Measurements from ENCODE around the gene TM6SF1. TPM values are rescaled to one million over a fixed set of nuclear protein-coding genes. Genes with fewer than 3 reads are reported as not detected.

Gene TM6SF1
- total RNA-seq, 1 donor from 2014 or later: 6.3 TPM

DNA sequence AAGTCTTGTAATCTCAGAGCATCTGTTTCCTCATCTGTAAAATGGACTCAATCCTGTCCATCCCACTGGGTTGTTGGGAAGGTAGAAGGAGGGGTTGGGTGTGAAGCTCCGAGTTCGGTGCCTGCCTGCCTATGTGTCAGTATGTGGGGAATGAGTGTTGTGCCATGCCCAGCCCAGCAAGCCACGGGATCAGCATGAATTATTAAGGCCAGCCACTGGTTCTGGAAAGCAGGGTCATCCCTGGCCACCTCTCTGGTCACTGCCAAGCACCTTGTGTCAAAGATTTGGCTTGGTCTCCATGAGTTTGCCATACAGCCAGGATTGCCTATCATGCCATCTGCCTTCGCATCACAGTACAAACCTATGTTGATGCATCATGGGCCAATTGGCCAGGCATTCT lies 11.5 kb downstream of the TM6SF1 start:
- no peak overlapping the region for H3K27ac ChIP-seq
- no peaks in the 10 kb centered on the region for H3K27me3 ChIP-seq
- H3K4me1 ChIP-seq: no peaks in the 10 kb centered on the region
- no peak overlapping the region for H3K4me3 ChIP-seq
- TF ChIP-seq, protein P1, sequence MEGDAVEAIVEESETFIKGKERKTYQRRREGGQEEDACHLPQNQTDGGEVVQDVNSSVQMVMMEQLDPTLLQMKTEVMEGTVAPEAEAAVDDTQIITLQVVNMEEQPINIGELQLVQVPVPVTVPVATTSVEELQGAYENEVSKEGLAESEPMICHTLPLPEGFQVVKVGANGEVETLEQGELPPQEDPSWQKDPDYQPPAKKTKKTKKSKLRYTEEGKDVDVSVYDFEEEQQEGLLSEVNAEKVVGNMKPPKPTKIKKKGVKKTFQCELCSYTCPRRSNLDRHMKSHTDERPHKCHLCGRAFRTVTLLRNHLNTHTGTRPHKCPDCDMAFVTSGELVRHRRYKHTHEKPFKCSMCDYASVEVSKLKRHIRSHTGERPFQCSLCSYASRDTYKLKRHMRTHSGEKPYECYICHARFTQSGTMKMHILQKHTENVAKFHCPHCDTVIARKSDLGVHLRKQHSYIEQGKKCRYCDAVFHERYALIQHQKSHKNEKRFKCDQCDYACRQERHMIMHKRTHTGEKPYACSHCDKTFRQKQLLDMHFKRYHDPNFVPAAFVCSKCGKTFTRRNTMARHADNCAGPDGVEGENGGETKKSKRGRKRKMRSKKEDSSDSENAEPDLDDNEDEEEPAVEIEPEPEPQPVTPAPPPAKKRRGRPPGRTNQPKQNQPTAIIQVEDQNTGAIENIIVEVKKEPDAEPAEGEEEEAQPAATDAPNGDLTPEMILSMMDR (IDR thresholded peaks at IDR 0.05): no peak
- peaks cover 0 to 5% of the 10 kb centered on the region in 2 donors for H3K36me3 ChIP-seq
- intact Hi-C loops (cut with DNase I): no loop called here
- no peaks in the 10 kb centered on the region for H3K9me3 ChIP-seq
- DNase-seq (ENCODE audit: low spot score in 2 of 2): no peak

DNA sequence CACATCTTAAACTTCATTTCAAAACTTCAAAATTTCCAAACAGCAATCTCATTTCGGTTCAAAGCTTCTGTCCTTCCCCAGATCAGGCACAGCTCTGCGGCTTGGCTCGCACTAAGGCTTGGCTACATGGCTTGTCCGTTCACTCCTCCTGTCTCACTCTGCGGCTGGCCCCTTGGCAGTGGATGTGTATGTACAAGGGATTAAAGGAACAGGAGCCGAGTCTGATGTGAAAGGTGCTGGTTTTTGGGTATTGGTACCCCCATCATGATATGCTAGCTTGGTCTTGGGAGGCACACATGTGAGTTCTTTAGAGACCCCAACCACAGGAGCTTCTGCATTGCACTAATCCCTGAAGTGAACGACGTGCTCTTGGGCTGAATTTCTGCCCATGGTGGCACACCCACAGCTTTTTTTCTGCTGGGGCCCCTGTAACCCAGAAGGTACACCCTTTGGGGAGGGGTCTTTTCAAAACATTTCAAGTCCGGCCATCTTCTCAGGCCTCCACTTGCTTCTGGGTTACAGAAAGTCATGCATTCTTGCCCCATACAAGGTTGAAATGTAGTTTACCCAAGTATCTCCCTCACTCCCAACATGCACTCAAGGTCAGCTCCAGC lies 12.6 kb downstream of the TM6SF1 start:
- no peaks in the 10 kb centered on the region for H3K4me1 ChIP-seq

DNA sequence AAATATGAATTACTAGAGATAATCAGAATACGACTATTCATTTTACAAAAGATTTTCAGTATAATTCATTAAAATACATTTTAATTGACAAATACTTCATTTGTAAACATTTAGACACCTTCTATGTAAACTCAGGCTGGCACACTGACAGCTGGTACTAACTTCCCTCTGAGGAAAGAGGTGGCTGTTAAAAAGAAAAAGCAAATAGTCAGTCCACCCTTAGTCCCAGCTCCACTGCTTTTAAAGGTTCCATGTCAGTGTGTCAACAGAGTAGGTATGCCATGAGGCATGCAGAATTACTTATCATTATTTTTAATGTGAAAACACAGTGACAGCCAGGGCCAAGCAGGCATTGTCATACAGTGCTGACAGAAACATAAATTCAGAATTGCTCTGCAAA lies 16.1 kb downstream of the TM6SF1 start:
- TF ChIP-seq, protein P1 (IDR thresholded peaks at IDR 0.05): no peak
- no peaks in the 10 kb centered on the region for H3K4me1 ChIP-seq
- H3K27ac ChIP-seq: no peak overlapping the region
- H3K36me3 ChIP-seq: no peaks in the 10 kb centered on the region
- DNase-seq (ENCODE audit: low spot score in 2 of 2): no peak
- H3K9me3 ChIP-seq: no peaks in the 10 kb centered on the region
- no peak overlapping the region for H3K4me3 ChIP-seq
- intact Hi-C loops (cut with DNase I): no loop called here
- no peaks in the 10 kb centered on the region for H3K27me3 ChIP-seq

More for the DNA sequence above, 12.6 kb downstream of the TM6SF1 start:
- no peak for DNase-seq (ENCODE audit: low spot score in 2 of 2)
- intact Hi-C loops (cut with DNase I): no loop called here
- TF ChIP-seq, protein P1 (IDR thresholded peaks at IDR 0.05): no peak
- H3K9me3 ChIP-seq: no peaks in the 10 kb centered on the region
- H3K36me3 ChIP-seq: no peaks in the 10 kb centered on the region
- no peak overlapping the region for H3K4me3 ChIP-seq
- no peaks in the 10 kb centered on the region for H3K27me3 ChIP-seq
- H3K27ac ChIP-seq: no peak overlapping the region

DNA sequence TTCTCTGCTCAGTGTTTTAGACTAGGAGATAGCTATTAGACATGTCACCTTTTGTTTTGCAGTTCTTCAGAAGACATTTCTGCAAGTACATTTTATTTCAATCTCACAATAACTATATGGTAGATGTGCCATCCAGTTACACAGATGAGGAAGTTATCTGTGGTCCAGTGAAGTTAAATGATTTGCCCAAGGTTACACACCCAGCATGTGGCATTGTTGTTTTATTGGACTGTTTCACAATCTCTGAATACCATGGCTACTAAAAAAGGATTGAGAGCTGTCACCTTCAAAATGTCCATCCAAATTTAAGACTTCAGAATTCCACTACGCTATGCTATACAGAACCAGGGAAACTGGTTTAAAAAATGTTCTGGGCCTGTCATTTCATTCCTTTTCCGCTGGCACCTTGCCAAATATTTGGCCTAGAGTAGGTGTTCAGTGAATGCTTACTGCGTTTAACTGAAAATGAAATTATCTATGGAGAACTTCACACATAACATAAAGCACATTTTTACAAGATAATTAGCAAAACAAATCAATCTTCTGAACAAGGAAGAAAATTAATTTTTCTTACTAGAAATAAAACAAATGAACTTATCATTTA lies 20.2 kb downstream of the TM6SF1 start:
- no peaks in the 10 kb centered on the region for H3K27me3 ChIP-seq
- no peak overlapping the region for H3K4me3 ChIP-seq
- no peak for DNase-seq (ENCODE audit: low spot score in 2 of 2)
- TF ChIP-seq, protein P1 (IDR thresholded peaks at IDR 0.05): no peak
- H3K36me3 ChIP-seq: peaks cover 0 to 16% of the 10 kb centered on the region in 2 donors
- H3K9me3 ChIP-seq: no peaks in the 10 kb centered on the region
- H3K27ac ChIP-seq: no peak overlapping the region
- intact Hi-C loops (cut with DNase I): no loop called here
- no peaks in the 10 kb centered on the region for H3K4me1 ChIP-seq

DNA sequence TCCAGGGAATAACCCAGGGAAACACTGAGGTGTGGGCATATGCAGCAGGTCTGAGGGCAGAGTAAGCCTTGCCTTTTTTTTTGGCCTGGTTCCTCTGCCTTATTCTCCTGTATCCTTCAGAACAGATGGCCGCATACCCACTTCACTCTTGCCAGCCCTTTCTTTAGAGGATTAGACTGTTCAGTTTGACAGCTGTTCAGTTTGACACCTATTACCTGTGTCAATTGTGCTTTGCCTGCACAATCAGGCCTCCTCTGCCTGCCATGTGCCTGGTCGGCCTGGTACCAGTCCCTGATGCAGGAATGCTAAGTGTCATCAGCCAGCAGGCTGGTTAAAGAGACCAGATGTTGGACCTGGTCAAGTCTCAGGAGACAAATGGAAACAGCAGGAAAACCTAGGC lies 22.3 kb downstream of the TM6SF1 start:
- no peak overlapping the region for H3K27ac ChIP-seq
- no peaks in the 10 kb centered on the region for H3K27me3 ChIP-seq
- intact Hi-C loops (cut with DNase I): no loop called here
- TF ChIP-seq, protein P1 (IDR thresholded peaks at IDR 0.05): no peak
- H3K36me3 ChIP-seq: peaks cover 0 to 21% of the 10 kb centered on the region in 2 donors
- DNase-seq (ENCODE audit: low spot score in 2 of 2): no peak
- no peak overlapping the region for H3K4me3 ChIP-seq
- H3K4me1 ChIP-seq: no peaks in the 10 kb centered on the region
- H3K9me3 ChIP-seq: no peaks in the 10 kb centered on the region

All from ascending aorta (tissue), 2 donors.